Stimulated activated CD4-positive, alpha-beta T cell treated with anti-CD3 and anti-CD28 coated beads, Interleukin-15, amount 100 ng/mL, for 1 hour (primary cell): ENCODE results near the gene ABCG1.
"Not testable (repeated sequence)": the region's sequence is repeated elsewhere in the genome, so short reads cannot be mapped to it uniquely, and the experiment has no call there.

Experiments
- DNase-seq, 2 donors: peaks; one replicate each; pipeline ENCODE4 v3.0.0-alpha.2; 2020; ENCODE audit warnings: low read depth in 1 of 2, low spot score in 1 of 2

ABCG1 gene

DNA sequence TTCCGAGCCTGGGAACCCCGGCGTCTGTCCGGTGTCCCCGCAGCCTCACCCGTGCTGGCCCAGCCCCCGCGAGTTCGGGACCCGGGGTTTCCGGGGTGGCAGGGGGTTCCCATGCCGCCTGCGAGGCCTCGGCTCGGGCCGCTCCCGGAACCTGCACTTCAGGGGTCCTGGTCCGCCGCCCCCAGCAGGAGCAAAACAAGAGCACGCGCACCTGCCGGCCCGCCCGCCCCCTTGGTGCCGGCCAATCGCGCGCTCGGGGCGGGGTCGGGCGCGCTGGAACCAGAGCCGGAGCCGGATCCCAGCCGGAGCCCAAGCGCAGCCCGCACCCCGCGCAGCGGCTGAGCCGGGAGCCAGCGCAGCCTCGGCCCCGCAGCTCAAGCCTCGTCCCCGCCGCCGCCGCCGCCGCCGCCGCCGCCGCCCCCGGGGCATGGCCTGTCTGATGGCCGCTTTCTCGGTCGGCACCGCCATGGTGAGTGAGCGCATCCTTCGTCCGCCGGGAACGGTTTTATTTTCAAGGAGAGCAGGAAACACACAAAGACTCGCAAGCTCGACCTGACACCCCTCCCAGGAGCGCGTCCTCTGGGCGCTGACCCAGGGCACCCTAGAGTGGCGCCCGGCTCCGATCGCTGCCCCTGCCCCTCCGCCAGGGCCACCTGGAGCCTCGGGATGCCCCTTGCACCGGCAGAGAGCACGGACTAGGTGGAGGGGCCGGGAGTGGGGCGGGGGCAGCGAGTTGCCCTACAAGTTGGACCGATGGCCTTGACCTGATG is at the start of gene ABCG1:
TSS of gene ABCG1 (plus strand) at position 305 of the 770 bp plus-strand sequence. CDS start at position 428, 123 bp downstream.
- DNase-seq, result peak in 1 of 2 donors; percentile 27

DNA sequence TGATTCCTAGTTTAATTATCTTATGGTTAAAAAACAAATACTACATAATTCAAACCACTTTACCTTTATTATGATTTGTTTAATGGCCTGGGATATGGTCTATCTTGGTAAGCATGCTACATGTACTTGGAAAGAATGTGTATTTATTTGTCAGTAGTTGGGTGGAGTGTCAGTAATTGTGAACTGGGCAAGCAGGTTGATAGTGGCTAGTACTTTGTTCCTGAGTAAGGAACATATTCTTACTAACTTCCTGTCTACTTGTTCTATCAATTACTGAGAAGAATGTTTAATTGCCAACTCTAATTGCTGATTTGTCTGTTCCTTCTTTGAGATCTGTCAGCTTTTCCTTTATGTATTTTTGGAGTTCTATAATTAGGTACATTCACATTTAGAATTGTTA is 49.2 kb upstream of the ABCG1 start:
- DNase-seq, result no peak

DNA sequence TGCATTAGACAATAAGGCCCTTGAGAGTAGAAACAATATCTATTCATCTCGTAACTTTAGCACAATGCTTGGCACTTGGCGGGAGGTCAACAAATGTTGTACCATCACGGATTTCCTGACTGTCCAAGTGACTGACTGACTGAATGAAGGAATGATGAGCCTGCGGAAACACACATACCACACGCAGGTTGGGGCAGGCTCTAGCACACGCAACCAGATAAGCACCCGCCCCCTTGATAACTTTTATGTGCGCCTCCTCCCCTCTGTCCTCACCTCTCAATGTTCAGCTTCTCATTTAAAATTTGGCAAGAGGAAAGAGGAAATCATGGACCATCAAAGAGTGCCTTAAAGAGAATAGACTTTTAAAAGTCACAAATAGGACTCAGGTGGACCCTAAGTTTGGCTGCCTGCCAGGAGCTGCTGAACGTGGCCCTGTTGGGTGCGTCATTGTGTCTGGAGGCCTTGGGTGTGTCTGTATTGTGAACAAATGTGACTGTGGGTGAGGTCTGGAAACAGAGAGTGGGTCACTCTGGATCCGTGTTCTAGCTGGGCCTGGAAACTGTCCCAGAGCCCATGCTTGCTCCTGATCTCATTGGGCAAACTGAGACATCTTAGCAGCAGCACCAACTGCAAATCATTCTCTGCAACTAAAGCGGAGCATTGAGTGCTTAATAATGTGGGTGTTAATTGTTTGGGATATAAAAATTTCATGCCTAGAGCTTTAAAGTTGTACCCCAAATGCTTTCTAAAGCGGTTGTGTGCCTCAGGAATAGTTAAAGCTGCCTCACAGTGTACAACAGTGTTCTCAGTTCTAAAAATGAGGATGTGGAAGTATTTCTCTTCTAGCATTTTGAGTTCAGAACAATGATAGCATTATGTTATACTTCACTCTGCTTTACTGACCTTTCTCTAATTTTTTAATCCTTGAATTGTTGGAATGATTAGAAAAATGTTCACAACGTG is 47.6 kb upstream of the ABCG1 start:
- no peak for DNase-seq

DNA sequence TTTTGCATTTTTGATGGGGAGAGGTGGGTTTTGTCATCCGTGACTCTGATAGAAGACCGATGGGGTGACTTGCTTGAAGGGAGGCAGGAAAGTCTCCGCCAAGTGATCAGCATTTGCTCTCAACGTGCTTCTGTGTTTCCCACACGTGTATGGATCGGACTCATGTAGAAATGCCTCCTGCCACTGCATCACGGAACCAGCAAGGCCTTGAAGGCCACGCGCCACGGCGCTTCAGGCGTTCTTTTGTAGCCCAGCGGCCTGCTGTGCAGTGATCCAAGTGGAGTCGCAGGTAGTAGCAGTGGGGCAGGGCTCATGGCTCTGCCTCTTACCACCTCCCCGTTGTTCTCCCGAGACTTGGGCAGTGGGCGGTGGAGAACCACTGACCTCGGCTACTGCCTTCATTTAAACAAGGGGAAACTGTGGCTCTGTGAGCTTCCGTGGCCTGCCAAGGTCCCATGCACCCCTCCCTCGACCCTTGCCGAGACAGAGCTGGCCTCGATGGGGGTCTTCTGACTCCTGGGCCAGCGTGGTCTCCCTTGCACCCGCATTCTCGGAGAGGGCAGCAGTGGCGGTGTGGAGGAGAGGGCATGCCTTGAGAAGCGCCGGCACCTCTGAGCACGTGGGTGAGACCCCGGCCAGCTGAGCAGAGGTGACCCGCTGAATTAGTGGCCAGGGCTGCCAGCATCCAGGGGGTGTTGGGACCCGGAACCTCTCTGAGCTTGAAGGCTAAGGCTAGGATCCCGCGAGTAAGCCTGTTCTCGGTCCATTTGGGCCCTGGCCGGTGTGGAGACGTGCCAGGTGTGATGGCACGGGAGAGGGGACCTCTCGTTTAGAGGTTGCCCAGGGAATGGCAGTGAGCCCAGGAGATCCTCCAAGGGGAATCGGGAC is 46.1 kb upstream of the ABCG1 start:
- no peak for DNase-seq

DNA sequence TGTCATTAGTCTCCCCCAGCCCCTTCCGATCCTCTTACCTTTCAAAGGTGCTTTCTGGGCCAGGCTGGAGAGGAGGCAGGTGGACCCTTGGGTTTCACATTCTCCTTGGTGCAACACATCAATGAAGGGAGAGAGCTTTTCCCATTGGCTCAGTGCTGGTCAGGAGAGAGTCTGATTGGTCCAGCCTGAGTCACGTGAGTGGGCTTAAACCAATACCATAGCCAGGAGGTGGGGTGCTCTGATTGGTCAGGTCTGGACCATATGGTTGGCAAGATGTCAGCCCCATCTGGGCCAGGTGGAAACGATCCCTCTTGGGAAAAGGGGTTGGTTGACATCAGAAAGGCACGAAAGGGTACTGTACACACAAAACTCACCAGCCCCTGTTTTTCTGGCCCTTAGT is 44.8 kb upstream of the ABCG1 start:
- DNase-seq, result no peak

DNA sequence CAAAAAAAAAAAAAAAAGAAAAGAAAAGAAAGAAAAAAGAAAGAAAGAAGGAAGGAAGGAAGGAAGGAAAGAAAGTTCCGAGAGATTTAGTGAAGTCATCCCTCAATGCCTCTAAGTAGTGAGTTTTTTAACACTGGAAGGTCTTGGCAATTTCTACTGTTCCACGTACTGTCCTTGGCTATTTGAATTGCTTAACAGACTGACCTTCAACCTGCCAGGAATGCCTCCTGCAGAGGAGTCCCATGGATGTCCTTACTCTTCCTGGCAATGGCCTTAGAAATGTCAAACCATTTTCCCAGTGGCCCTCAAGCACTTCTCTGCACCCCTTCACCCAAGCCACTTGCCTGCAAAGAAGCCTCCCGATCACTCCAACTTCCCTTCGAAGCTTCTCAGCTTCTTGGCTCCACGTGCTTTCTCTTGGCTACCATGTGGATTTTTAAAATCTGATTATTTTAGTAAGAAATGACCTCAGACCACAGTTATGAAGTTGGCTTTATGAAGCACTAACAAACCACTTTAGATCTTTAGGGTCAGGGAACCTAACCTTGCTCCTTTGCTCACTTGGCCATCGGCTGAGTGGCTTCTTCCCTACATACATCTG is 43.7 kb upstream of the ABCG1 start:
- DNase-seq, result no peak

DNA sequence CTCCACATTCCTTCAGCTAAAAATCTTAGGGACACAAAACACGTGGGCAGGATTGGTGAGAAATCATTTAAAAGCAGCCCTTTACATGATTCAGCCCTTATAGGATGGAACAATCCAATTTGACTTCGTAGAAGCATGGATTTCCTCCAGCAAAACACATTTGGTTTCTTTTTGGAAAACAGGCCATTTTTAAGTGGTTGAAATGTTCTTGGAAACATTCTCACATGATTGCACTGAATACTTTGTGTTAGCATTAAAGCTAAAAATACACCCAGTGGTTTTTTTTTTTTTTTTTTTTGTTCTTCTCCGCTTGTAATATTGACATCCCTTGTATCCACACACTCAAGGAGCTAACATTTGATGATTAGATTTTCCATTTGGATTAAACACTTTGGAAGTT is 42.1 kb upstream of the ABCG1 start:
- no peak for DNase-seq

DNA sequence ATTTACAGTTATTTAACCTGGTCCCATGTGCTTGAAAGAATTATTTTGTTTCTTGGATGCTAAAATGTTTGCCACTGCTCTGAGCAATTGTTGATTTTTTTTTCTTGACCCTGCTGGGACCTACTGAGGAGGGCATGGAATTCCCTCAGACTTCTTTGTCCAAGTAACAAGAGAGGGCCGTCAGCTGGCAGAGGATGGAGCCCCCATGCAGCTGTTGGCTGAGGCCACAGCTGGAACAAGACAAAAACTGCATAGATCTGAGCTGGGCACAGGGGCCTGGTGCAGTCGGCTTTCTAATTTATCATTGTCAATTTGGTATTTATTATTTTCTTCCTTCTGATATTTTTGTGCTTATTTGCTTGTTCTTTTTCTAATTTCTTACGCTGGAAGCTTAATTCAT is 39.6 kb upstream of the ABCG1 start:
- DNase-seq, result no peak

DNA sequence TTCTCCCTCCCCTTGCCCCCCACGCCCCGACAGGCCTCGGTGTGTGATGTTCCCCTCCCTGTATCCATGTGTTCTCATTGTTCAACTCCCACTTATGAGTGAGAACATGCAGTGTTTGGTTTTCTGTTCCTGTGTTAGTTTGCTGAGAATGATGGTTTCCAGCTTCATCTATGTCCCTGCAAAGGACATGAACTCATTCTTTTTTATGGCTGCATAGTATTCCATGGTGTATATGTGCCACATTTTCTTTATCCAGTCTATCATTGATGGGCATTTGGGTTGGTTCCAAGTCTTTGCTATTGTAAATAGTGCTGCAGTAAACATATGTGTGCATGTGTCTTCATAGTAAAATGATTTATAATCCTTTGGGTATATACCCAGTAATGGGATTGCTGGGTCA is 38.9 kb upstream of the ABCG1 start:
- not testable (repeated sequence) for DNase-seq

DNA sequence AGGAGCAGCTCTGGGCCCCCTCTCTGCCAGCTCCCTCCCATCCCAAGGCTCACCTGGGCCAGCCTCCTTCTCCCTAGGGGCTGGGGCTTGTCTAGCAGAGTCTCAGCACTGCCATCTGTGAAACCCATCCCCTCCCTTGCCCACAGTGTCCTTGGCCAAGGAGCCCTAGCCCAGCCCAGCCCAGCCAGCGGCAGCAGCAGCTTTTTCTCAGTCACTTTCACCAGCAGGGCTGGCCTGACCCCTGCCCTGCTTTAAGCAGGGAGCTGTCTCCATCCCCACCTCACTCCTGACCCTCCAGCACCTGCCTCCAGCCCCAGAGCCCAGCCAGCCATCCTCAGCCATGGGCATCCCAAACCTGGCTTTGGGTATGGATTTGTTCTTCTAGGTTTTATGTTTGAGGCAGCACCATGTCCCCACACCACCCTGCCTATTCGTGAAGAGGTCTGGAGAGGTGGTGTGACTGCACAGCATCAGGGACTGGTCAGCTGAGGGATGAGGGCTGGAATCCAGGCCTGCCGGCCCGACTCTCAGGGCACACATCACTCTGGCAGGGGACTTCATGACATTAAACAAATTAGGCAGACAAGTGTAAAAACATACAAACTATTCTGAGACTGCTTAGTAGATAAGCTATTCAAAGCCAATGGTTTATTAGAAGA is 36.1 kb upstream of the ABCG1 start:
- no peak for DNase-seq

DNA sequence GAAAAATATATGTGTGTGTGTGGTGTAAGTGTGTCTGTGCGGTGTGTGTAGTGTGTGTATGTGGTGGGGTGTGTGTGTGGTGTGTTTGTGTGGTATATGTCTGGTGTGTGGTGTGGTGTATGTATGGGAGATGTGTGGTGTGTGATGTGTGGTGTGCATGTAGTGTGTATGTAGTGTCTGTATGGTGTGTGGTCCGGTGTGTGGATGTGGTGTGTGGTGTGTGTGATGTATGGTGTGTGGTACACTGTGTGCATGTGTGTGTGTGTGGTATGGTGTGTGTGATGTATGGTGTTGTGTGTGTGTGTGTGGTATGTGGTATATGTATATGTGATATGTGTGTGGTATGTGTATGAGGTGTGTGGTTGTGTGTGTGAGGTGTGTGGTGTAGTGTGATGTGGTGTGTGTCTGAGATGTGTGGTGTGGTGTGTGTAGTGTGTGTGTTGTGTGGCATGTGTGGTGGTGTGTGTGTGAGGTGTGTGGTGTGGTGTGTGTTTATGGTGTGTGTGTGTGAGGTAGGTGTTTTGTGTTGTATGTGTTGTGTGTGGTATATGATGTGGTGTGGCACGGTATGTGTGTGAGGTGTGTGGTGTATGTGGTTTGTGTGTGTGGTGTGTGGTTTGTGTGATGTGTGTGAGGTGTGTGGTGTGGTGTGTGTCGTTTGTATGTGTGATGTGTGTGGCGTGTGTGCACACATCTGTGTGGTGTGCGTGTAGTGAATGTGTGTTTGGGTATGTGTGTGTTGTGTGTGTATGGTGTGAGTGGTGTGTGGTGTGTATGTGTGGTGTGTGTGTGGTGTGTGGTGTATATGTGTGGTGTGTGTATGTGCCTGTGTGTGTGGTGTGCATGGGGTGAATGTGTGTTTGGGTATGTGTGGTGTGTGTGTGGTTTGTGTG is 35.3 kb upstream of the ABCG1 start:
- DNase-seq, result no peak

DNA sequence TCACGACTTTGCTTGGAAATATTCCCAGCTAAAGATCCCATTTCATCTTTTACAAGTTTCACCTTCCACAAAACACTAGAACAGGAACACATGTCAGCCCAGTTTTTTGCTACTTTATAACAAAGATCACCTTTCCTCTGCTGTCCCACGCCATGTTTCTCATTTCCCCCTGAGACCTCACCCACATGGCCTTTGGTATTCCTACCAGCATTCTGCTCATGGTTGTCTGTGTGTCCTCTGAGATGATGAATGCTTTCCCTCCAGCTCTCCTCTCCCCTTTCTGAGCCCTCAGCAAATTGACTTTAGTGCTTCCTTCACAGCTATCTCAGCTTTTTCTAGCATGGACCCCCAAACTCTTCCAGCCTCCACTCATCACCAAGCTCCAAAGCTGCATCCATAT is 32.3 kb upstream of the ABCG1 start:
- DNase-seq, result no peak

DNA sequence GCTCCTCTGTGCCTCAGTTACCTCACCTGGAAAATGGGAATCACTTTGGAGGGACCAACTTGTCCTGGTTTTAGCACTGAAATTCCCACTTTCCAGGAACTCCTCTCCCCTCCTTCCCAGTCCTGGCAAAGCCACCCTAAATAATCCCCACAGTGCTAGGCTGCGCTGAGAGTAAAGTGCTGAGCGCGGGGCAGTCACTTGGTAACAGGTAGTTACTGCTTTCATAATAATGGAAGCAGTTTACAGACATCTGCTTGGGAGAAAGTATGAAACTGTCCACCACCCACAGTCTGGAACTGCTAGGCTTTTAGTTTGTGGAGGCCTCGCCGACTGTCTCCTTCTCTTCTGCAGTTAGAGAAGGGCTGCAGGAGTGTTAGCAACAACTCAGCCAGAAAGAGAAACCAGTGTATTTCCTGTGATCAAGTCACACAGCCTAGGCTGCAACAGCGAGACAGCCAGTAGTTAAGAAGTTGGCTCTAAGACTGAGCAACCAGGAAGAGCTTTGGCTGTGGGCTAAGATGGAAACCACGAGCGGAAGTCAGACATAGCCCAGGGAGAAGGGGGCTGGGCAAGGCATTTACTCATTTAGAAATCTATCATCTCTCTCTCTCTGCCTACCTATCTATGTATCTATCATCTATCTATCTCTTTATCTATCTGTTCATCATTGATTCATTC is 30.8 kb upstream of the ABCG1 start:
- DNase-seq, result peak; percentile 41 to 60

DNA sequence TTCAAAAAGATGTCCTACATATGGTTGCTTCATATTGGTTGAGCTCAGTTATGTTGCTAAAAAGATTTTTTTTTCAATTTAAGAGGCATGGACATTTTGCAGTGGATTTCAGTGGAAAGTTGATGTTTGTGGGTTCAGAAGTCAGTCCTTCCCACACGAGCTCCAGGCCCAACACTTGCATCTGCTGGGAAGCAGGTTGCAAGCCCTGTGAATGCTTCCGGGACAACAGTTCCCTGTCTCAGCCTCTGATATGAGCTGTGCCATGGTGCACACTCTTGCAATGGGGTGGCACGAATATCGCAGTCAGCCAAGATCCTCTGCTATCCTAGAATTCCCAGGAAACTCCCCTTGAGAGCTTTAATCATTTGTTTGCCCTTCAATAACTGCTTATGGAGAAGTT is 30.3 kb upstream of the ABCG1 start:
- no peak for DNase-seq

DNA sequence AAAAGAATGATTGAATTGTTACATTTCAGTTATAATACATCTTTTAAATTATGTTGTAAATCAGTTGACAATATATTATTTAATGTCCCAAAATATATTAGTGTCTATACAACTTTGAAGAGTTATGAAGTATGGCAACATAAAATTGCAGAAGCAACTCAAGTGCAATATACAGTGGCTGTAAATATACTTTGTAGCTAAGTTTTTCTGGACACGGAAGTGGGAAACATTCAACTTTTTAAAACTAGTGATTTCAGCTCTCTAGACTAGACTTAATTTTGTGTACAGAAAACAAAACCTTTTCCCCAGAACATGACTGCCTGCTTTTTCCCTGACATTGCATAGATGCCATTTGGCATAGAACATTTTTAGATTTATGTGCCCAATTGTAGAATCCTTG is 29.5 kb upstream of the ABCG1 start:
- DNase-seq, result no peak

DNA sequence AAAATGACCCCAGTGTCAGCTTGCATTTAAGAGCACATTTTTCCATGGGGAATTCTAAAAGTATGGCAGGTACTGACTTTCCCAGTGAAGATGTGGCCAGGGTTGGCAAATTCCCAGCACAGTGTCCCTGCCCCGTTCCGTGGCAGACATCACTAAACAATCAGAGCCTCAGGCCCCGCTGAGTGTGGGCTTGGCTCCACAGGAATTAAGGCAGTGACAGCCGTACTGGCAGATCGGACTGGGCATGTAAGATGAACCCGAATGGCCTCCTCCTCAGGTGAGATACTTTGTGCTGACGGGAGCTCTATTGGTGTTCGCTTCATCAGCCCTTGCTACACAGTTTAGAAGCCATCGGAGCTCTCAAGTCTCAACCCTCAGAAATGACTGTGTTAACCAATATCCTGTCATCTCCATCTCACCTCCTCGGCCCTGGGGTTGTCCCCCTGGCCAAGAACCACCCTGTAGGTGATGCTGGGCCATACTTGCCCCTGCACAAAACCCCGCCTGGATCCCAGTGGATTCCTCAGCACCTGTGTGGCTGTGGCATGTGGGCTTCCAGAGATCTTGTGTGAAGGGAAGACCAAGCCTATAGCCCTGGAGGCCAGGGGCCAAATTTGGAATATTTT is 29.0 kb upstream of the ABCG1 start:
- DNase-seq, result no peak

DNA sequence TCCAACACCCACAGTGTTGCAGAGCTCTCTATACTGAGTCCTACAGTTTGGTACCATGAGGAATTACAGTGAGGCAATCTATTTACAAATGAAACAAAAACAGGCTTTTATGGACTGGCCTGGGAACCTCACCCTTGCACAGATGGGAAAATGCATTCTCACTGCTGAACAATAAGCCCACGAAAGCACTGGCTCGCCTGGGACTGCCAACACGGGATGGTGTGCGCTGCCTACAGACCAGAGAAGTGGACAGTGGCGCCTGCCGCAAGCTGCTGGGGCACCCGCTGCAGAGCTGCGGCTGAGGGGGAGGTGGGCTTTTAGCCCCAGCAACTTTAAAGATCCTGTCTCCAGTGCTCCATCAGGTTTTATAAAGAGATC is 28.5 kb upstream of the ABCG1 start:
- DNase-seq, result no peak

DNA sequence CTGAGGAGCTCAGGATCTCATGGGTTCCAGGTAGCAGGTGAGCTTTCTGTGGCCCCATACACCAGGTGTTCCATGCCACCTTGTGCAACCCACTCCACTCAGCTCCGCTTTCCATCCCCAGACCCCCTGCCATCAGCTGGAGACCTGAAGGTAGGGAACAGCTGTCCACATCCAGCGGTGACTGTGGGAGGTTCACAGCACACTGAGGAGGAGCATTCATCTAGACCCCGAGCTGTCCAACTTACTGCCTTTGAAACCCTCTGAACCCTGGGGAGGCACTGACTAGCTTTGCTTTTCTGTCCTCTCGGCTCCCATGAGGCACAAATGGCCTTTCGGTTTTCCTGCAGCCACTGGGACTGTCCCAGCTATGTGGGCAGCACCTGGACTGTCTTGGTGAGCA is 27.9 kb upstream of the ABCG1 start:
- no peak for DNase-seq
